Activated CD4-positive, CD25-positive, alpha-beta regulatory T cell treated with anti-CD3 and anti-CD28 coated beads, Interleukin-2, amount 50 U/mL, for 16 hours (primary cell): Measurements from ENCODE around the gene C5AR1.
"Not testable (repeated sequence)": the region's sequence is repeated elsewhere in the genome, so short reads cannot be mapped to it uniquely, and the experiment has no call there.

Source experiments
- DNase-seq: peaks from one replicate; pipeline ENCODE4 v3.0.0-alpha.2; 2020; ENCODE audit warnings: low read depth, low spot score

The C5AR1 gene

DNA sequence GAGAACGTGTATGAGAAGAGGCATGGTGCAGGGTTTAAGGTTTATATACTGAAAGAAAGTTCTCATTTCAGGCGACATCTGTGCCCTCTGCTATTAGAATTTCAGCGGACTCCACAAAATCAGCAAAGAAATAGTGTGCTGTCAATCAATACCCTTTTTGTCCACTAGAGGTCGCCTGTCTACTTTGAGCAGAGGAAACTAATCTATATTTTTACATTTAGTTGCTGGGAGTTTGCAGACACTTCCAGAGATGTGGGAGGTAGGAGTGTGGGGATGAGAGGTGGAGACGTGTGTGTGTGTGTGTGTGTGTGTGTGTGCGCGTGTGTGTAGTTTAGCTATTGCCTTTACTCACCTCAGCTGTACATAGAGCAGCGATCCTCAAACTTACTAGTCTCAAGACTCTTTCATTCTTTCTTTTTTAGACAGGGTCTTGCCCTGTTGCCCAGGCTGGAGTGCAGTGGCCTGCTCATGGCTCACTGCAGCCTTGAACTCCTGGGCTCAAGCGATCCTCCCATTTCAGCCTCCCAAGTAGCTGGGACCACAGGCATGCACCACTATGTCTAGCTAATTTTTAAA, 25.2 kb upstream of the C5AR1 start:
- DNase-seq = peak; percentile 50

DNA sequence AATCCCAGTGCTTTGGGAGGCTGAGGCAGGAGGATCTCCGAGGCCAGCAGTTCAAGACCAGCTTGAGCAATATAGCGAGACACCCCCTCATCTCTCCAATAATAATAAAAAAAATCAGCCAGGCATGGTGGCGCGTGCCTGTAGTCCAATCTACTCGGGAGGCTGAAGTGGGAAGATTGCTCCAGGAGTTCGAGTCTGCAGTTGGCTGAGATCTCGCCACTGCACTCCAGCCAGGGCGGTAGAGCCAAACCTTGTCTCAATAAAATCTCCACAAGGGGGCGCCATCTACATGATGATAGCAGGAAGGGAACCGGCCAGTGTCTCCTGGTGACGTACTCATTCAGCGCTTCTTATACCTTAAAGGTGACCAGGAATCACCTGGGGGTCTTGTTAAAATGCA, 13.6 kb upstream of the C5AR1 start:
- DNase-seq = peak; percentile 66

- not testable (repeated sequence) for DNase-seq
These were observed 8.8 kb upstream of the C5AR1 start for GRCh38 chr19:47300867-47301266.

DNA sequence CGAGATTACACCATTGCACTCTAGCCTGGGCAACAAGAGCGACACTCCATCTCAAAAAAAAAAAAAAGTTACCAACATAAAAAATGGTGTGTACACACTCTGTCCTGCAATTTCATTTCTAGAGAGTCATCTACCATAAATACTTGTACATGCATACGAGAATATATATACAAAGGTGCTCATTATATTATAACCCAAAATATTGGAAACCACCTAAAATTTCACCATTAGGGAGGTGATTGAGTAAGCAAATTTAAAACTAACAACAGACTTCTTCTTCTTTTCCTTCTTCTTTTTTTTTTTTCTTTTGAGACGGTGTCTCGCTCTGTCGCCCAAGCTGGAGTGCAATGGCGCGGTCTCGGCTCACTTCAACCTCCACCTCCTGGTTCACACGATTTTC, 7.4 kb upstream of the C5AR1 start:
- DNase-seq = no peak

DNA sequence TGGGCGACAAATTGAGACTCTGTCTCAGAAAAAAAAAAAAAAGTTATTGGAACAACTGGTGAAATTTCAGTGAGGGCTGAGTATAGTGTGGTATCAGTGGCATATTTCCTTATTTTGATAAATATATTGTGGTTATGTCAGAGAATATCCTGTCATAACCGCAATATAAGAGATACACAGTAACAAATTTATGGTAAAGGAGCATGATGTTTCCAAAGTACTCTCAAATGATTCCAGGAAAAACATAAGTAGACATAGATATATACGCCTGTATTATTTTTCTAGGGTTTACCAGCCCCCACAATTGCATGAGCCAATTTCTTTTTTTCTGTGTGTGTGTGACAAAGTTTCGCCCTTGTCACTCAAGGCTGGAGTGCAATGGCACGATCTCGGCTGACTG, 5.7 kb upstream of the C5AR1 start:
- DNase-seq = no peak

DNA sequence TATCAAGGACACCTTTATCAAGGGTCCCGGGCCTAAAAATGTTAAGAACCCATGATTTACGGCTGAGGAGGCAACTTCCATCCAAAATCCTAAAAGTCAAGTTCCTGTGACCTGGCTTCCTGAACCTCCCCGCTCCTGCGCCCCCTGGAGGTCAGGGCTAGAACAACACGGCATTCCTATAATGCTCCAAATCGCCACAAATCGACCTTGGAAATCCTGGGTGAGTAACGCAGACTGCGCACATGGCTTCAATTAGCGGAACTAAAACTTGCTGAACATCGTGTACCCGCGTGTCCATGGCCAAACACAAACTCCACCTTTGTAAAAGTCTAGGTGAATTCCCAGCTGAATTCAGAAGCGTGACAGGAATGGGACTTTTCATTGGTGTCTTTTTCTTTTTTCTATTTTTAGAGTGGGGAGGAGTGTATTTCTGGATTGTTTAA, 4.3 kb upstream of the C5AR1 start:
- DNase-seq = peak; percentile 38

DNA sequence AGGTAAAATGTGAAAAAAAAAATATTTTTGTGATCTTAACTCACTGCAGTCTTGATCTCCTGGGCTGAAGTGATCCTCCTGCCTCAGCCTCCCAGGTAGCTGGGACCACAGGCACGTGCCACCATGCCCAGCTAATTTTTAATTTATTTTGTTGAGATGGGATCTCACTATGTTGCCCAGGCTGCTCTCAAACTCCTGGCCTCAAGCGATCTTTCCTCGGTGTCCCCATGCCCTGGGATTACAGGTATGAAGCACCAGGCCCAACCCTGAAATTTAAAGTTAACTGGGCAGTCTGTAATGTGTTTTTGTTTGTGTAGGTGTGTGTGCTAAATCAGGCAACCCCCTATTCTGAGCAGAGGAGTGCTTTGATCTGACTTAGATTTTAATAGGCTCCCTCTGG, 3.4 kb upstream of the C5AR1 start:
- DNase-seq = no peak

DNA sequence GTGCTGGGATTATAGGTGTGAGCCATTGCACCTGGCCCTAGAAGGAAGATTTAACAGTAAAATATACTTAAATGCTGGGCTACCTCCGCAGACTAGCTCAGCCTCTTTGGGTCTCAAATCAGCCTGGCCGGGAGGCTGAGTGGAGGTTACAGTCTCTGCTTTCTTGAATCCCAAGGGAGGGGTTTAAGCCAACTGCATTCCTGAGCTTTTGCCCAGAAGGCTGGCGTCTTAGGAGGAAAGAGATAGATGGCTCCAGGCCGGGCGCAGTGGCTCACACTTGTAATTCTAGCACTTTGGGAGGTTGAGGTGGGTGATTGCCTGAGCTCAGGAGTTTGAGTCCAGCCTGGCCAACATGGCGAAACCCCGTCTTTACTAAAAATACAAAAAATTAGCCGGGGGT, 623 bp upstream of the C5AR1 start:
- no peak for DNase-seq

DNA sequence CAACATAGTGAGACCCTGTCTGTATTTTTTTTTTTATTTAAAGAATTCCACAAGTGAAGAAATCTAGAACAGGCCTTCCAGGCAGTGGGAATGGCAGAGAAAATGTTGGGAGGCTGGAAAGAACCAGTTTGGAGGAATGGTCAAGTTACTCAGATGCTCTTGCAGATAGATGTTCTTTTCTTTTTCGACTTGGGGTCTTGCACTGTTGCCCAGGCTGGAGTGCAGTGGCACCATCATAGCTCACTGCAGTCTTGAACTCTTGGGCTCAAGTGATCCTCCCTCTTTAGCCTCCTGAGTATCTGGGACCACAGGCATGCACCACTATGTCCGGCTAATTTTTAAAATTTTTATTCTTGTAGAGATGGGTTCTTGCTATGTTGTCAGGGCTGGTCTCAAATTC, 662 bp downstream of the C5AR1 start:
- no peak for DNase-seq

GRCh38 chr19:47310819-47311218, 1.2 kb downstream of the C5AR1 start:
- no peak for DNase-seq

DNA sequence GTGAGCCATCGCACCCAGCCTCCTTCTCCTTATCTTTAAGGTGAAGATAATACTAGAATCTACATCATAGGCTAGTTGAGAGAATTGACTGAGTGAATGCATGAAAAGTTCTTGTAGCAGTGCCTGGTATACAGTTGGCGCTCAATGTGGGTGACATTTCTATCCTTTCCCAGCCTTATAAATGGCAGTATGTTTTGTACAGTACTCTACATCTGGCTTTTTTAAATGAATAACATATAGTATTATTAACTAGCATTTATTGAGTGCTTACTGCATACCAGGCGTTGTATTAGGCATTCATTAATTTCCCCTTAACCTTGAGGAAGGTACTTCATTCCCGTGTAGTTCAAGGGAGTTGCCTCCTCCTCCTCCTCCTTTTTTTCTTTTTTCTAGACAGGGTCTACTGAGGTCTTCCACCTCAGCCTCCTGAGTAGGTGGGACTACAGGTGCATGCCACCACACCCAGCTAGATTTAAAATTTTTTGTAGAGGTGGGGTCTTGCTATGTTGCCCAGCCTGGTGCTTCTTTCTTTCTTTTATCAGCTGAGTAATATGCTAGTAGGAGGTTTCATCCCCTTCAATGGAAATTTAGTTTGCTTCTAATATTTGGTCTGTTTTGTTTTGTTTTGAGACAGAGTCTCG, 2.8 kb downstream of the C5AR1 start:
- DNase-seq = no peak

- DNase-seq = no peak
These were observed 4.2 kb downstream of the C5AR1 start for GRCh38 chr19:47313754-47314295.

GRCh38 chr19:47315125-47315821, 5.6 kb downstream of the C5AR1 start:
- DNase-seq = no peak

GRCh38 chr19:47316513-47316912, 6.9 kb downstream of the C5AR1 start:
- no peak for DNase-seq

DNA sequence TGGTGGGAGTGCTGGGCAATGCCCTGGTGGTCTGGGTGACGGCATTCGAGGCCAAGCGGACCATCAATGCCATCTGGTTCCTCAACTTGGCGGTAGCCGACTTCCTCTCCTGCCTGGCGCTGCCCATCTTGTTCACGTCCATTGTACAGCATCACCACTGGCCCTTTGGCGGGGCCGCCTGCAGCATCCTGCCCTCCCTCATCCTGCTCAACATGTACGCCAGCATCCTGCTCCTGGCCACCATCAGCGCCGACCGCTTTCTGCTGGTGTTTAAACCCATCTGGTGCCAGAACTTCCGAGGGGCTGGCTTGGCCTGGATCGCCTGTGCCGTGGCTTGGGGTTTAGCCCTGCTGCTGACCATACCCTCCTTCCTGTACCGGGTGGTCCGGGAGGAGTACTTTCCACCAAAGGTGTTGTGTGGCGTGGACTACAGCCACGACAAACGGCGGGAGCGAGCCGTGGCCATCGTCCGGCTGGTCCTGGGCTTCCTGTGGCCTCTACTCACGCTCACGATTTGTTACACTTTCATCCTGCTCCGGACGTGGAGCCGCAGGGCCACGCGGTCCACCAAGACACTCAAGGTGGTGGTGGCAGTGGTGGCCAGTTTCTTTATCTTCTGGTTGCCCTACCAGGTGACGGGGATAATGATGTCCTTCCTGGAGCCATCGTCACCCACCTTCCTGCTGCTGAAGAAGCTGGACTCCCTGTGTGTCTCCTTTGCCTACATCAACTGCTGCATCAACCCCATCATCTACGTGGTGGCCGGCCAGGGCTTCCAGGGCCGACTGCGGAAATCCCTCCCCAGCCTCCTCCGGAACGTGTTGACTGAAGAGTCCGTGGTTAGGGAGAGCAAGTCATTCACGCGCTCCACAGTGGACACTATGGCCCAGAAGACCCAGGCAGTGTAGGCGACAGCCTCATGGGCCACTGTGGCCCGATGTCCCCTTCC, 10.5 kb downstream of the C5AR1 start:
- no peak for DNase-seq

- no peak for DNase-seq
These were observed 12.0 kb downstream of the C5AR1 start for GRCh38 chr19:47321630-47322029.

DNA sequence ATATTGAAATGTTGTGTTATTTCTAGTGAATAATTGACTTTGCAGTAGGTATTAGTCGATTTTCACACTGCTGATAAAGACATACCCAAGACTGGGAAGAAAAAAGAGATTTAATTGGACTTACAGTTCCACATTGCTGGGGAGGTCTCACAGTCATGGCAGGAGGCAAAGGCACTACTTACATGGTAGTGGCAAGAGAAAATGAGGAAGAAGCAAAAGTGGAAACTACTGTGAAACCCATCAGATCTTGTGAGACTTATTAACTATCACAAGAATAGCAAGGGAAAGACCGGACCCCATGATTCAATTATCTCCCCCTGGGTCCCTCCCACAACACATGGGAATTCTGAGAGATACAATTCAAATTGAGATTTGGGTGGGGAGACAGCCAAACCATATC, 12.4 kb downstream of the C5AR1 start:
- no peak for DNase-seq

- DNase-seq = no peak
These were observed 13.7 kb downstream of the C5AR1 start for GRCh38 chr19:47323409-47323808.

DNA sequence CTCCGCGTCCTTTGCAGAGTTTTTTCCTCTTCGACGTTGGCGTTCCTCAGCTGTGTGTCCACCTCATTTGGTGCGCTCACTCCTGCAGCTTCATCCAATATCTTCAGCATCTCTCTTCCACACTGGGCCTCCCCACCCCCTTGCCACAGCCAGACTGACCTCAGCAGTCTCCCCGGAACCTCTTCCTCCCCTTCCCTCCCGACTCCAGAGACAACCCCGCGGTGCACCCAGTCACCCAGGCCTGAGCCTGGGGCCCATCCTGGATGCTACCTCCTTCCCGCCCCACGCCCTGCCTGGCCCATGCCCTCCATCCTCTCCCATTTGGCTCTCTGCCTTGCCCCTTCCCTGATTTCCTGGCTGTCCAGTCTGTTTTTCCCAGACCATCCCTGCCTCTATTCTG, 14.2 kb downstream of the C5AR1 start:
- no peak for DNase-seq

GRCh38 chr19:47324502-47324901, 14.8 kb downstream of the C5AR1 start:
- DNase-seq = no peak

DNA sequence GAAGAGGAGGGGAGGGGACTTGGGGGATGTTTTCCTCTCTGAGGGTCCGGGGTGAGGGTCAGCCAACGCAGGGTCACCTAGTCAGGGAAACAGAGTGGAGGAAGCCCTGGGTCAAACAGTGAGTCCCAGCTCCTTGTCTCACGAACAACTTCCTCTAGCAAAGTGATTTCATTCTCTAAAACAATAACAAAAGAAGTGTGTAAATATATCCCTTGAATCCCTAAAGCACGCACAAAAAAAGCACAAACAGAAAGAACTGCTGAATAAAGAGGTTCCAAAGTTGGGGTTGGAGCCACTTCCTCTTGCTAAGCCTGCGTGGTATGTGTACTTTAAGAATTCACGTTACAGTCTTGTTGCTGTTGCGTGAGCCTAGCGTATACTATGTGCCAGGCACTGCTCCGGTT, 20.8 kb downstream of the C5AR1 start:
- DNase-seq = no peak

GRCh38 chr19:47331490-47331889, 21.8 kb downstream of the C5AR1 start:
- no peak for DNase-seq
